ENCODE measurements around the gene FLNA. TPM values are rescaled to one million over a fixed set of nuclear protein-coding genes. Genes with fewer than 3 reads are reported as not detected.
"Not testable (repeated sequence)": the region's sequence is repeated elsewhere in the genome, so short reads cannot be mapped to it uniquely, and the experiment has no call there.

Gene FLNA
- total and polyA plus RNA-seq, 5 donors from 2014 or later, result 219 to 1,918 (median 277) TPM

GRCh38 chrX:154302998-154303397 is 71.4 kb downstream of the FLNA start:
- ATAC-seq (ENCODE audit: low read depth in 2 of 2); H3K9me3 ChIP-seq (ENCODE audit: control insufficient read depth in 2 of 2, low read length in 2 of 2); H3K9me3 Mint-ChIP-seq; H3K36me3 ChIP-seq (ENCODE audit: control insufficient read depth, insufficient read depth, low read length); DNase-seq; H3K27me3 Mint-ChIP-seq; H3K4me1 ChIP-seq (ENCODE audit: control insufficient read depth, insufficient read depth, low read length, poor library complexity, severe bottlenecking); H3K36me3 Mint-ChIP-seq; H3K27ac Mint-ChIP-seq; H3K4me3 Mint-ChIP-seq; H3K4me3 ChIP-seq (ENCODE audit: low read depth, low read length); H3K27ac ChIP-seq (ENCODE audit: insufficient read depth, low read length, poor library complexity, severe bottlenecking); H3K27me3 ChIP-seq (ENCODE audit: control insufficient read depth, insufficient read depth, low read length): not testable (repeated sequence)
- peaks cover 0 to 20% (median 13%) of the 10 kb centered on the region in 4 donors for H3K4me1 Mint-ChIP-seq

DNA sequence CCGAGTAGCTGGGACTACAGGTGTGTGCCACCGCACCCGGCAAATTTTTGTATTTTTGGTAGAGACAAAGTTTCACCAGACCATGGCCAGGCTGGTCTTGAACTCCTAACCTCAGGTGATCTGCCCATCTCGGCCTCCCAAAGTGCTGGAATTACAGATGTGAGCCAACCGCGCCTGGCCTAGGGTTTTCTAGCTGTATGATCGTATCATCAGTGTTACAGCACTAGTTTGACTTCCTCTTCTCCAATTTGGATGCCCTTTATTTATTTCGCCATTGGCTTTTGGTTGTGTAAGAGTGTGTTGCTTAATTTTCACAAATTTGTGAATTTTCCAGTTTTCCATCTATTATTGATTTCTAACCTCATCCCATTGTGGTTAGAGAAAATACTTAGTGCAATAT is 73.6 kb downstream of the FLNA start:
- DNase-seq (no peak), ATAC-seq (ENCODE audit: low read depth in 2 of 2) (no peak)
- H3K27ac ChIP-seq (ENCODE audit: insufficient read depth, low read length, poor library complexity, severe bottlenecking), result no peak overlapping the region
- Mint-ChIP-seq H3K36me3 (no peaks in the 10 kb centered on the region), H3K4me3 (no peak overlapping the region), H3K9me3 (no peaks in the 10 kb centered on the region), H3K4me1 (peaks cover 0 to 17% (median 7%) of the 10 kb centered on the region in 4 donors), H3K27me3 (no peaks in the 10 kb centered on the region), H3K27ac (no peak overlapping the region)
- no peaks in the 10 kb centered on the region for H3K36me3 ChIP-seq (ENCODE audit: control insufficient read depth, insufficient read depth, low read length)
- H3K9me3 ChIP-seq (ENCODE audit: control insufficient read depth in 2 of 2, low read length in 2 of 2), result no peaks in the 10 kb centered on the region
- no peaks in the 10 kb centered on the region for H3K4me1 ChIP-seq (ENCODE audit: control insufficient read depth, insufficient read depth, low read length, poor library complexity, severe bottlenecking)
- no peaks in the 10 kb centered on the region for H3K27me3 ChIP-seq (ENCODE audit: control insufficient read depth, insufficient read depth, low read length)
- no peak overlapping the region for H3K4me3 ChIP-seq (ENCODE audit: low read depth, low read length)

Other genes starting within 250 kb of the FLNA start
- gene OPN1LW, start 230.4 kb downstream of the FLNA start, total RNA-seq, result not detected
- not detected for gene OPN1LW, start 230.4 kb downstream of the FLNA start, polyA plus RNA-seq
- gene OPN1MW, start 192.0 kb downstream of the FLNA start, total RNA-seq, result not detected
- not detected for gene OPN1MW, start 192.0 kb downstream of the FLNA start, polyA plus RNA-seq
- gene OPN1MW2, start 154.9 kb downstream of the FLNA start, total RNA-seq, result not detected
- not detected for gene OPN1MW2, start 154.9 kb downstream of the FLNA start, polyA plus RNA-seq
- gene OPN1MW3, start 117.1 kb downstream of the FLNA start, total RNA-seq, result not detected
- not detected for gene OPN1MW3, start 117.1 kb downstream of the FLNA start, polyA plus RNA-seq
- gene TEX28, start 79.5 kb downstream of the FLNA start, total RNA-seq, result not detected
- not detected for gene TEX28, start 79.5 kb downstream of the FLNA start, polyA plus RNA-seq
- 8.1 TPM for gene TKTL1, start 78.8 kb downstream of the FLNA start, total RNA-seq
- gene TKTL1, start 78.8 kb downstream of the FLNA start, polyA plus RNA-seq, result 10 to 100 TPM; 21.0 to 34.3 (median 25.4) TPM
- 133 TPM for gene EMD, start 4.7 kb upstream of the FLNA start, total RNA-seq
- gene EMD, start 4.7 kb upstream of the FLNA start, polyA plus RNA-seq, result 10 to 100 TPM; 31.8 to 44.0 (median 34.6) TPM
- gene RPL10, start 23.7 kb upstream of the FLNA start, total RNA-seq, result 4,192 TPM
- gene RPL10, start 23.7 kb upstream of the FLNA start, polyA plus RNA-seq, result 1,000 to 10,000 TPM; 3,877 to 6,073 (median 4,905) TPM
- gene DNASE1L1, start 34.6 kb upstream of the FLNA start, total RNA-seq, result 29.7 TPM
- gene DNASE1L1, start 34.6 kb upstream of the FLNA start, polyA plus RNA-seq, result 10 to 100 TPM; 12.2 to 23.1 (median 19.1) TPM
- 84.2 TPM for gene TAFAZZIN, start 36.9 kb upstream of the FLNA start, total RNA-seq
- 10 to 100 TPM; 28.4 to 37.7 (median 34.3) TPM for gene TAFAZZIN, start 36.9 kb upstream of the FLNA start, polyA plus RNA-seq
- gene ATP6AP1, start 54.0 kb upstream of the FLNA start, total RNA-seq, result 44.9 TPM
- gene ATP6AP1, start 54.0 kb upstream of the FLNA start, polyA plus RNA-seq, result 100 to 1,000 TPM; 100 to 125 (median 112) TPM
- 169 TPM for gene GDI1, start 62.5 kb upstream of the FLNA start, total RNA-seq
- gene GDI1, start 62.5 kb upstream of the FLNA start, polyA plus RNA-seq, result 10 to 100 TPM; 33.7 to 46.3 (median 41.9) TPM
- gene FAM50A, start 69.5 kb upstream of the FLNA start, total RNA-seq, result 55.1 TPM
- 10 to 100 TPM; 33.7 to 52.5 (median 38.6) TPM for gene FAM50A, start 69.5 kb upstream of the FLNA start, polyA plus RNA-seq
- gene PLXNA3, start 83.6 kb upstream of the FLNA start, total RNA-seq, result 64.6 TPM
- 1 to 10 TPM in 1 of 4 donors, under 1 TPM in 3; 0.32 to 1.8 (median 0.34) TPM for gene PLXNA3, start 83.6 kb upstream of the FLNA start, polyA plus RNA-seq
- 8.9 TPM for gene LAGE3, start 104.6 kb upstream of the FLNA start, total RNA-seq
- gene LAGE3, start 104.6 kb upstream of the FLNA start, polyA plus RNA-seq, result 10 to 100 TPM; 39.5 to 47.9 (median 43.3) TPM
- gene UBL4A, start 112.0 kb upstream of the FLNA start, total RNA-seq, result 12.5 TPM
- gene UBL4A, start 112.0 kb upstream of the FLNA start, polyA plus RNA-seq, result 10 to 100 TPM; 51.8 to 59.5 (median 55.0) TPM
- gene SLC10A3, start 116.0 kb upstream of the FLNA start, total RNA-seq, result 18.4 TPM
- gene SLC10A3, start 116.0 kb upstream of the FLNA start, polyA plus RNA-seq, result 10 to 100 TPM; 32.8 to 40.2 (median 36.7) TPM
- 28.2 TPM for gene FAM3A, start 141.6 kb upstream of the FLNA start, total RNA-seq
- 10 to 100 TPM; 13.4 to 21.5 (median 19.0) TPM for gene FAM3A, start 141.6 kb upstream of the FLNA start, polyA plus RNA-seq
- 36.5 TPM for gene G6PD, start 172.2 kb upstream of the FLNA start, total RNA-seq
- 1 to 10 TPM; 2.3 to 5.2 (median 4.2) TPM for gene G6PD, start 172.2 kb upstream of the FLNA start, polyA plus RNA-seq
- gene IKBKG, start 173.0 kb upstream of the FLNA start, total RNA-seq, result 48.0 TPM
- gene IKBKG, start 173.0 kb upstream of the FLNA start, polyA plus RNA-seq, result 10 to 100 TPM; 27.9 to 39.6 (median 33.5) TPM
- gene CTAG1A, start 210.5 kb upstream of the FLNA start, total RNA-seq, result not detected
- gene CTAG1A, start 210.5 kb upstream of the FLNA start, polyA plus RNA-seq, result not detected
- gene CTAG1B, start 244.6 kb upstream of the FLNA start, total RNA-seq, result not detected
- not detected for gene CTAG1B, start 244.6 kb upstream of the FLNA start, polyA plus RNA-seq

All from CD4-positive, CD25-positive, alpha-beta regulatory T cell (primary cell).